Measurements from ENCODE around the gene HDHD3.
A peak's percentile ranks its signal among the peaks of the same experiment; 100 is the strongest.
"Not testable (repeated sequence)": the region's sequence is repeated elsewhere in the genome, so short reads cannot be mapped to it uniquely, and the experiment has no call there.

HDHD3 gene

DNA sequence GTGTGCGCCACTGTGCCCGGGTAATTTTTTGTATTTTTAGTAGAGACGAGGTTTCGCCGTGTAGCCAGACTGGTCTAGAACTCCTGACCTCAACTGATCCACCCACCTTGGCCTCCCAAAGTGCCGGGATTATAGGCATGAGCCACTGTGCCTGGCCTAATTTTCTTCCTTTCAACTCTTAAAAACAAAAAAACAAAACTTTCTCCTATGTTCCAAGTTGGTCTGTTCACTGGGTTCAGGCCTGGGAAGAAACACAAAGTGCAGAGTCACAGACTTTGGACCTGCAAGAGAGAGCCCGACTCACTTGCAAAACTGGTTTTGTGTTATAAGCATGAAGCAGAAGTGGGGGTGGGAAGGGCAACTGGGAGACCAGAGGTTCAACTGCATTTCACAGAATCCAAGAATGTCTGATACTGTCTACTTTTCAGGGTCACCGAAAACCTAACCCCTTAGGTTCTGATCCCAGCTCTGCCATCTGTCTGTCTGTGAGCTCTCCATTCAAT is 5.2 kb upstream of the HDHD3 start:
- no peak overlapping the region for H3K27ac ChIP-seq (ENCODE audit: low read depth, low read length)
- peaks cover 12% of the 10 kb centered on the region for H3K4me1 ChIP-seq (ENCODE audit: control insufficient read depth, low read length)
- H3K4me3 ChIP-seq (ENCODE audit: low read length), result no peak overlapping the region
- no peaks in the 10 kb centered on the region for H3K36me3 ChIP-seq (ENCODE audit: control insufficient read depth, low read length)
- no peaks in the 10 kb centered on the region for H3K9me3 ChIP-seq (ENCODE audit: control insufficient read depth, insufficient read depth, low read length)
- no peaks in the 10 kb centered on the region for H3K9me2 ChIP-seq (replicated peaks; ENCODE audit: control insufficient read depth, low read length)
- no peaks in the 10 kb centered on the region for H4K20me1 ChIP-seq (ENCODE audit: control insufficient read depth, insufficient read depth, low read depth, low read length)
- H3F3A ChIP-seq (ENCODE audit: control insufficient read depth, insufficient read depth), result no peaks in the 10 kb centered on the region
- no peaks in the 10 kb centered on the region for H3K79me2 ChIP-seq (ENCODE audit: control insufficient read depth, low read length)
- no peak overlapping the region for H3K4me2 ChIP-seq (ENCODE audit: low read length)
- H3K27me3 ChIP-seq (ENCODE audit: control insufficient read depth, low read length), result no peaks in the 10 kb centered on the region
- TF ChIP-seq EZH2phosphoT487 (IDR thresholded peaks at IDR 0.05; ENCODE audit: borderline replicate concordance, low read length), result no peak
- TF ChIP-seq, protein P1, sequence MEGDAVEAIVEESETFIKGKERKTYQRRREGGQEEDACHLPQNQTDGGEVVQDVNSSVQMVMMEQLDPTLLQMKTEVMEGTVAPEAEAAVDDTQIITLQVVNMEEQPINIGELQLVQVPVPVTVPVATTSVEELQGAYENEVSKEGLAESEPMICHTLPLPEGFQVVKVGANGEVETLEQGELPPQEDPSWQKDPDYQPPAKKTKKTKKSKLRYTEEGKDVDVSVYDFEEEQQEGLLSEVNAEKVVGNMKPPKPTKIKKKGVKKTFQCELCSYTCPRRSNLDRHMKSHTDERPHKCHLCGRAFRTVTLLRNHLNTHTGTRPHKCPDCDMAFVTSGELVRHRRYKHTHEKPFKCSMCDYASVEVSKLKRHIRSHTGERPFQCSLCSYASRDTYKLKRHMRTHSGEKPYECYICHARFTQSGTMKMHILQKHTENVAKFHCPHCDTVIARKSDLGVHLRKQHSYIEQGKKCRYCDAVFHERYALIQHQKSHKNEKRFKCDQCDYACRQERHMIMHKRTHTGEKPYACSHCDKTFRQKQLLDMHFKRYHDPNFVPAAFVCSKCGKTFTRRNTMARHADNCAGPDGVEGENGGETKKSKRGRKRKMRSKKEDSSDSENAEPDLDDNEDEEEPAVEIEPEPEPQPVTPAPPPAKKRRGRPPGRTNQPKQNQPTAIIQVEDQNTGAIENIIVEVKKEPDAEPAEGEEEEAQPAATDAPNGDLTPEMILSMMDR (IDR thresholded peaks at IDR 0.05; ENCODE audit: low read depth, low read length, poor library complexity, severe bottlenecking), result no peak

DNA sequence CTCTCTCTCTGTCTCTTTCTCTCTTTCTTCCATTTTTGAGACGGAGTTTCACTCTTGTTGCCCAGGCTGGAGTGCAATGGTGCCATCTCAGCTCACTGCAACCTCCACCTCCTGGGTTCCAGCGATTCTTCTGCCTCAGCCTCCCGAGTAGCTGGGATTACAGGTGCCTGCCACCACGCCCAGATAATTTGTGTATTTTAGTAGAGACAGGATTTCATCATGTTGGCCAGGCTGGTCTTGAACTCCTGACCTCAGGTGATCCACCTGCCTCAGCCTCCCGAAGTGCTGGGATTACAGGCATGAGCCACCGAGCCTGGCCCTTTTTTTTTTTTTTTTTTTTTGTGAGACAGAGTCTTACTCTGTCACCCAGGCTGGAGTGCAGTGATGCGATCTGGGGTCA is 4.7 kb upstream of the HDHD3 start:
- H3K4me1 ChIP-seq (ENCODE audit: control insufficient read depth, low read length), result peaks cover 12% of the 10 kb centered on the region
- H3F3A ChIP-seq (ENCODE audit: control insufficient read depth, insufficient read depth); H3K9me3 ChIP-seq (ENCODE audit: control insufficient read depth, insufficient read depth, low read length); H3K4me3 ChIP-seq (ENCODE audit: low read length); H3K27ac ChIP-seq (ENCODE audit: low read depth, low read length); H3K4me2 ChIP-seq (ENCODE audit: low read length); H3K36me3 ChIP-seq (ENCODE audit: control insufficient read depth, low read length); H3K27me3 ChIP-seq (ENCODE audit: control insufficient read depth, low read length); H3K79me2 ChIP-seq (ENCODE audit: control insufficient read depth, low read length); H3K9me2 ChIP-seq (replicated peaks; ENCODE audit: control insufficient read depth, low read length); H4K20me1 ChIP-seq (ENCODE audit: control insufficient read depth, insufficient read depth, low read depth, low read length): not testable (repeated sequence)

DNA sequence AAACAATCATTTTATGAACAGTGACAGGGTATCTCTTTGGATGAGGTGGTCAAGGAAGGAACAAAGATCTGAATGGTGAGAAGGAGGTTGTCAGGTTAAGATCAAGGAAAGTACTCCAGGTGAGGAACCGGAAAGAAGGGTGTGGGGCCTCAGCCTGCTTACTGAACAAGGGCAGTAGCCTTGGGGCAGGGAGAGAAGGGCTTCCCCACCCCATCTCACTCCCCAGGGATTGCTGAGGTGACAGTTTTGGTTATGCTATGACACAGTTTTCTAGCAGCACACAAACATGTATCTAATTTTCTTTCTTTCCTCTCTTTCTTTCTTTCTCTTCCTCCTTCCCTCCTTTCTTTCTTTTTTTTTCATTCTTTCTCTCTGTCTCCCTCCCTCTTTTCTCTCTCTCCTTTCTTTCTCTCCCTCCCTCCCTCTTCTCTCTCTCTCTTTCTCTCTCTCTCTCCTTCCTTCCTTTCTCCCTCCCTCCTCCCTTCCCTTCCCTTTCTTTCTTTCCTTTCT is 4.1 kb upstream of the HDHD3 start:
- H3K27ac ChIP-seq (ENCODE audit: low read depth, low read length), result no peak overlapping the region
- H3K9me2 ChIP-seq (replicated peaks; ENCODE audit: control insufficient read depth, low read length), result no peaks in the 10 kb centered on the region
- H3K79me2 ChIP-seq (ENCODE audit: control insufficient read depth, low read length), result peaks cover 6% of the 10 kb centered on the region
- H4K20me1 ChIP-seq (ENCODE audit: control insufficient read depth, insufficient read depth, low read depth, low read length), result no peaks in the 10 kb centered on the region
- no peaks in the 10 kb centered on the region for H3K27me3 ChIP-seq (ENCODE audit: control insufficient read depth, low read length)
- no peak overlapping the region for H3K4me3 ChIP-seq (ENCODE audit: low read length)
- peak overlapping the region; percentile 7; the same call in 1 of the 2 replicates for H3K4me2 ChIP-seq (ENCODE audit: low read length)
- no peaks in the 10 kb centered on the region for H3F3A ChIP-seq (ENCODE audit: control insufficient read depth, insufficient read depth)
- H3K9me3 ChIP-seq (ENCODE audit: control insufficient read depth, insufficient read depth, low read length), result no peaks in the 10 kb centered on the region
- H3K4me1 ChIP-seq (ENCODE audit: control insufficient read depth, low read length), result peaks cover 12% of the 10 kb centered on the region
- TF ChIP-seq, protein P1 (IDR thresholded peaks at IDR 0.05; ENCODE audit: low read depth, low read length, poor library complexity, severe bottlenecking), result no peak
- no peak for TF ChIP-seq EZH2phosphoT487 (IDR thresholded peaks at IDR 0.05; ENCODE audit: borderline replicate concordance, low read length)
- no peaks in the 10 kb centered on the region for H3K36me3 ChIP-seq (ENCODE audit: control insufficient read depth, low read length)

DNA sequence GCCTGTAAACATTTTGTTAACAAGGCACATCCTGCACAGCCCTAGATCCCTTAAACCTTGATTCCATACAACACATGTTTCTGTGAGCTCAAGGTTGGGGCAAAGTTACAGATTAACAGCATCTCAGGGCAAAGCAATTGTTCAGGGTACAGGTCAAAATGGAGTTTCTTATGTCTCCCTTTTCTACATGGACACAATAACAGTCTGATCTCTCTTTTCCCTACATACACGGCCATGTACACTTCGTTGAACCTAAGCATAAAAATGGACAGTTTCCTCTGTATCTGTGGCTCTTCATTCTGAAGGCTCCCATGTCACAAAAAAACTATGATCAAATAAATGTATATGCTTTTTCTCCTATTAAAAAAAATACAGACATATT is 3.0 kb upstream of the HDHD3 start:
- H3K27ac ChIP-seq (ENCODE audit: low read depth, low read length); H3K9me3 ChIP-seq (ENCODE audit: control insufficient read depth, insufficient read depth, low read length); H3F3A ChIP-seq (ENCODE audit: control insufficient read depth, insufficient read depth); H3K27me3 ChIP-seq (ENCODE audit: control insufficient read depth, low read length); H3K4me2 ChIP-seq (ENCODE audit: low read length); H3K9me2 ChIP-seq (replicated peaks; ENCODE audit: control insufficient read depth, low read length); H3K36me3 ChIP-seq (ENCODE audit: control insufficient read depth, low read length); H4K20me1 ChIP-seq (ENCODE audit: control insufficient read depth, insufficient read depth, low read depth, low read length); H3K4me3 ChIP-seq (ENCODE audit: low read length): not testable (repeated sequence)
- H3K4me1 ChIP-seq (ENCODE audit: control insufficient read depth, low read length), result peaks cover 17% of the 10 kb centered on the region
- peaks cover 15% of the 10 kb centered on the region for H3K79me2 ChIP-seq (ENCODE audit: control insufficient read depth, low read length)

DNA sequence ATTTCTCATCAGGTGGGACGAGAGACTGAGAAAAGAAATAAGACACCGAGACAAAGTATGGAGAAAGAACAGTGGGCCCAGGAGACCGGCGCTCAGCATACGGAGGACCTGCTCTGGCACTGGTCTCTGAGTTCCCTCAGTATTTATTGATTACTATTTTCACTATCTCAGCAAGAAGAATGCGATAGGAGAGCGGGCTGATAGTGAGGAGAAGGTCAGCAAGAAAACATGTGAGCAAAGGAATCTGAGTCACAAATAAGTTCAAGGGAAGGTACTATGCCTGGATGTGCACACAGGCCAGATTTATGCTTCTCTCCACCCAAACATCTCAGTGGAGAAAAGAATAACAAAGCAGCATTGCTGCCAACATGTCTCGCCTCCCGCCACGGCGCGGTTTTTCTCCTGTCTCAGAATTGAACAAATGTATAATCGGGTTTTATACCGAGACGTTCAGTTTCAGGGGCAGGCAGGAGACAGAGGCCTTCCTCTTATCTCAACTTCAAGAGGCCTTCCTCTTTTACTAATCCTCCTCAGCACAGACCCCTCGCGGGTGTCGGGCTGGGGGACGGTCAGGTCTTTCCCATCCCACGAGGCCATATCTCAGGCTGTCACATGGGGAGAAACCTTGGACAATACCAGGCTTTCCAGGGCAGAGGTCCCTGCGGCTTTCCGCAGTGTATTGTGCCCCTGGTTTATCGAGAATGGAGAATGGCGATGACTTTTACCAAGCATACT is 2.5 kb upstream of the HDHD3 start:
- not testable (repeated sequence) for H3K27me3 ChIP-seq (ENCODE audit: control insufficient read depth, low read length); H3F3A ChIP-seq (ENCODE audit: control insufficient read depth, insufficient read depth); H3K4me2 ChIP-seq (ENCODE audit: low read length); H4K20me1 ChIP-seq (ENCODE audit: control insufficient read depth, insufficient read depth, low read depth, low read length); H3K9me2 ChIP-seq (replicated peaks; ENCODE audit: control insufficient read depth, low read length); H3K4me3 ChIP-seq (ENCODE audit: low read length); H3K9me3 ChIP-seq (ENCODE audit: control insufficient read depth, insufficient read depth, low read length); H3K27ac ChIP-seq (ENCODE audit: low read depth, low read length)
- H3K4me1 ChIP-seq (ENCODE audit: control insufficient read depth, low read length), result peaks cover 17% of the 10 kb centered on the region
- peaks cover 11% of the 10 kb centered on the region for H3K36me3 ChIP-seq (ENCODE audit: control insufficient read depth, low read length)
- H3K79me2 ChIP-seq (ENCODE audit: control insufficient read depth, low read length), result peaks cover 15% of the 10 kb centered on the region

Data from DOHH2 (cell line).